Measurements from ENCODE around the gene STARD10. TPM values are rescaled to one million over a fixed set of nuclear protein-coding genes. Genes with fewer than 3 reads are reported as not detected.

The STARD10 gene
- total and polyA plus RNA-seq, 11 donors = 35.2 to 237 (median 55.2) TPM

DNA sequence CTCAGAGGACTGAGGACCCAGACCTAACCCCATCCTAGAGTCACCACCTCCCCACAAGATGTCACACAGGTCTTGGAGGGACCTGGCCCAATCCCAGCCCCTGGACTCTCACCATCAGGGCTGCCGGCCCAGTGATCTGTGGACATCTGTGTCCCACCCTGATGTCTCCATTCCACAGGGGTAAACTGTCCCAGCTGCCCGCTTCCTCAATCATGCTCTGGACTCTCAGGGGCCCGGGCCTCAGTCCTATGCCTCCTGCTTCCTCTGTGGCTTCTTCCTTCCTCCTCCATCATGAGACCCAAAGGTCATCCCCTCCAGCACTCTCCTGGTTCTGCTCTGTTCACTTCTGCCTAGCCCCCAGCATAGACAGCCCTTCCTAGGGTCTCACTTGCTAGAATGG lies 73.8 kb downstream of the STARD10 start:
- intact Hi-C loops (cut with DNase I) = loop anchor here in 6 of 10 donors (5.0 to 10.0 kb wide), 7 partner anchors 92 to 565 kb away; partner anchors contain the start of genes ATG16L2 (in 1 of the 6), FCHSD2 (in 1 of the 6) and P2RY6 (in 1 of the 6)
- Histone ChIP-seq H3K4me1 (peaks cover 3 to 96% (median 62%) of the 10 kb centered on the region in 12 donors), H3K4me3 (peak overlapping the region in 11 of 12 donors; percentile 39 to 86 (median 71)), H3K27me3 (no peaks in the 10 kb centered on the region), H3K27ac (peak overlapping the region; percentile 82 to 98 (median 92)), H3K36me3 (peaks cover 0 to 49% (median 6%) of the 10 kb centered on the region in 9 donors), H3K9me3 (no peaks in the 10 kb centered on the region)
- DNase-seq (peak in 1 of 5 donors; percentile 62), ATAC-seq (no peak)
- TF ChIP-seq, protein P1, sequence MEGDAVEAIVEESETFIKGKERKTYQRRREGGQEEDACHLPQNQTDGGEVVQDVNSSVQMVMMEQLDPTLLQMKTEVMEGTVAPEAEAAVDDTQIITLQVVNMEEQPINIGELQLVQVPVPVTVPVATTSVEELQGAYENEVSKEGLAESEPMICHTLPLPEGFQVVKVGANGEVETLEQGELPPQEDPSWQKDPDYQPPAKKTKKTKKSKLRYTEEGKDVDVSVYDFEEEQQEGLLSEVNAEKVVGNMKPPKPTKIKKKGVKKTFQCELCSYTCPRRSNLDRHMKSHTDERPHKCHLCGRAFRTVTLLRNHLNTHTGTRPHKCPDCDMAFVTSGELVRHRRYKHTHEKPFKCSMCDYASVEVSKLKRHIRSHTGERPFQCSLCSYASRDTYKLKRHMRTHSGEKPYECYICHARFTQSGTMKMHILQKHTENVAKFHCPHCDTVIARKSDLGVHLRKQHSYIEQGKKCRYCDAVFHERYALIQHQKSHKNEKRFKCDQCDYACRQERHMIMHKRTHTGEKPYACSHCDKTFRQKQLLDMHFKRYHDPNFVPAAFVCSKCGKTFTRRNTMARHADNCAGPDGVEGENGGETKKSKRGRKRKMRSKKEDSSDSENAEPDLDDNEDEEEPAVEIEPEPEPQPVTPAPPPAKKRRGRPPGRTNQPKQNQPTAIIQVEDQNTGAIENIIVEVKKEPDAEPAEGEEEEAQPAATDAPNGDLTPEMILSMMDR (IDR thresholded peaks at IDR 0.05) = no peak
- TF ChIP-seq POLR2A (IDR thresholded peaks at IDR 0.05) = no peak
- WGBS, 4 donors = 40 to 52% (median 47%) methylated on average over 3 of the region's 3 CpGs

DNA sequence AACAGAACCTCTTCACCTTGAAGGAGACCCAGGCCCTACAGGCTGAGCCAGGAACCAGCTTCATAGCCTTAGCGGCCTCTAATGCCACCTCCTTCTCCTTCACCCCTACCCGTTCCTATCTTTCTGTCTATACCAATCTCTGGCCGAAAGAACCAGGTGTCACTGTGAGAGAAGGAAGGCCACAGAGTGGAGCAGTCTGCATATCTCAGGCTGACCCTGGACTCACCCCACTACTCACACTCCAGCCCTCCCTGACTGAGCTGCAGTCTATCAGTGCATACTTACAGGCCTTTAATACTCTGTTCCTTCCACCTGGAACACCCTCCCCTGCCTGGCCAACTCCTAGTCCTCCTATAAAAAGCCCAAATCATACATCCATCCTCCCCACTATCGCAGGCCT lies 74.3 kb downstream of the STARD10 start:
- Histone ChIP-seq H3K36me3 (peaks cover 0 to 49% (median 6%) of the 10 kb centered on the region in 9 donors), H3K9me3 (no peaks in the 10 kb centered on the region), H3K27ac (peak overlapping the region; percentile 35 to 98 (median 92)), H3K27me3 (no peaks in the 10 kb centered on the region), H3K4me3 (peak overlapping the region in 9 of 12 donors; percentile 68 to 86 (median 72)), H3K4me1 (peaks cover 3 to 96% (median 65%) of the 10 kb centered on the region in 12 donors)
- DNase-seq (peak in 1 of 5 donors; percentile 25), ATAC-seq (peak in 1 of 4 donors; percentile 6)
- intact Hi-C loops (cut with DNase I) = no loop called here
- 45 to 70% (median 47%) methylated on average over 4 of the region's 4 CpGs for WGBS, 4 donors
- TF ChIP-seq POLR2A (IDR thresholded peaks at IDR 0.05) = no peak
- TF ChIP-seq, protein P1 (IDR thresholded peaks at IDR 0.05) = no peak

DNA sequence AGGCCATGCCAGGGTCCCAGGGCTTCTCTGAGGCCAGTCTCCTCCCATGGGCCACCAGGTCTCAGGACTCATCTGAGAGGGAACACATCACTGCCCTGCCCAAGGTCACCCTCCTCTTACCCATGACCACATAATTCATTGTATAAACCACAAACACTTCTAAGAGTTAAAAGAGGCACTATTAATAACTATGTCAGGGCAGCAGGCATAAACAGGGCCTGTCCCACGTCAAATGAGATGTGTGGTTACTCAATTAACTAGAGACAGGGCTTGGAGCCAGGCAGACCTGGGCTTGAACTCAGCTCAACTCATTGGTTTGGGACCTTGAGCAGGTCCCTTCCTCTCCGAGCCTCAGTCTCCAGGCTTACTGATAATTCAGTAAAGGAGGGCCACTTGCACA lies 74.7 kb downstream of the STARD10 start:
- peak in 3 of 5 donors; percentile 70 to 83 (median 83) for DNase-seq
- H3K36me3 ChIP-seq = peaks cover 0 to 45% (median 6%) of the 10 kb centered on the region in 9 donors

DNA sequence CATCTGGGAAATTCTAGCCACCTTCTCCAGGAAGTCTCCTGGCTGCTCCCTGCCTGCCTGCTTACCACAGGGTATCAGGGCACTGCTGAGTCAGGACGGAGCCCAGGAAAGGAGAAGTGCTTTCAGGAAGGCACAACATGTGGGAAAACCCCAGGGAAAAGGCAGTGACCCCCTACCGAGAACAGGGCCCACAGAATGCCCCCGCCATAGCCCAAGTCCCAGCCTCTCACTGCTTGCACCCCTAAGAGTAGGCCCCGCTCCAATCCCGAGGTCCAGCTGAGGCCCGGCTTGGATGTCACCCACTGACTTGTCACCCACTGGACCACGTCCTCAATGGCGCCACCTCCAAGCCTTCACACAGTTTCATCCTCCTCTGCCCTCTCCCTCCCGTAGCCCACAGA lies 75.7 kb downstream of the STARD10 start:
- Histone ChIP-seq H3K9me3 (no peaks in the 10 kb centered on the region), H3K4me1 (peaks cover 3 to 95% (median 65%) of the 10 kb centered on the region in 12 donors), H3K4me3 (peak overlapping the region in 1 of 12 donors; percentile 86), H3K27ac (peak overlapping the region in 11 of 12 donors; percentile 82 to 98 (median 93)), H3K27me3 (no peaks in the 10 kb centered on the region), H3K36me3 (peaks cover 0 to 38% (median 9%) of the 10 kb centered on the region in 9 donors)
- DNase-seq = peak in 1 of 5 donors; percentile 41
- TF ChIP-seq POLR2A (IDR thresholded peaks at IDR 0.05) = no peak
- TF ChIP-seq, protein P1 (IDR thresholded peaks at IDR 0.05) = no peak
- intact Hi-C loops (cut with DNase I) = no loop called here
- WGBS, 4 donors = 68 to 84% (median 76%) methylated on average over 9 of the region's 9 CpGs
- no peak for ATAC-seq

More for the DNA sequence above, 74.7 kb downstream of the STARD10 start:
- WGBS, 4 donors = 5 to 13% (median 8%) methylated on average over 2 of the region's 2 CpGs
- peak overlapping the region in 6 of 12 donors; percentile 70 to 86 (median 78) for H3K4me3 ChIP-seq
- H3K9me3 ChIP-seq = no peaks in the 10 kb centered on the region
- peaks cover 3 to 96% (median 65%) of the 10 kb centered on the region in 12 donors for H3K4me1 ChIP-seq
- peak overlapping the region; percentile 35 to 98 (median 92) for H3K27ac ChIP-seq
- ATAC-seq = peak; percentile 32 to 59 (median 54)
- intact Hi-C loops (cut with DNase I) = no loop called here
- no peak for TF ChIP-seq POLR2A (IDR thresholded peaks at IDR 0.05)
- TF ChIP-seq, protein P1 (IDR thresholded peaks at IDR 0.05) = no peak
- no peaks in the 10 kb centered on the region for H3K27me3 ChIP-seq

Data from heart left ventricle (tissue), 16 donors.